Esophagus muscularis mucosa (tissue), 4 donors: ENCODE measurements around the gene PRKN.

Source experiments
- EP300 ChIP-seq: sonication (generic); formaldehyde crosslinking; IDR thresholded peaks from one replicate; pipeline ENCODE4 v1.6.1; 2017; ENCODE audit warnings: antibody characterized with exemption
- POLR2A ChIP-seq: fragments of 450-650 bp; IDR thresholded peaks from one replicate; pipeline ENCODE4 v1.6.1; 2017; ENCODE audit warnings: antibody characterized with exemption, moderate library complexity, mild to moderate bottlenecking, low read depth
- TF ChIP-seq, protein P1 (sequence below), 3 experiments: fragments of 200-600 bp in 2 of 3; fragments of 450-650 bp in 1 of 3; sonication (generic) in 2 of 3; IDR thresholded peaks; one replicate each; pipeline ENCODE4 v1.5.1; 2017 to 2019; ENCODE audit warnings: antibody characterized with exemption in 3 of 3, mild to moderate bottlenecking in 2 of 3, moderate library complexity in 1 of 3

DNA sequence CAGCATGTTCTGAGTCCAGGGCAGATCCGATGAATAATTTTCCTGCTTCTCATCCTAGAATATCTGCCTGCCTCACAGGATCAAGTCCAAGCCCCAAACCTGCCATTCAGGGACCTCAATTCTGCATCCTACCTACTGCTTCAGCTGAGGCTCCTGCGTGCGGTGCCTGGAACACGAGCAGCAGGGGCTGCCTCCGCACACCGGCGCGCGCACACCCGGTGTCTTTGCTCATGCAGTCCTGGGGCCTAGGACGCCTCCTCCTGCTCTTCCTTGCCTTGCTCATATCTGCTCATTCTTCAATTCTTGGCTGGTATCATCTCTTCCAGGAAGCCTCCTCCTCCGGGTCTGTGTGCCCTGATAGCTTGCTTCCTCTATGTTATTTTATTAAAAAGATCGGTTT lies 1372.6 kb downstream of the PRKN start:
- TF ChIP-seq, protein P1, sequence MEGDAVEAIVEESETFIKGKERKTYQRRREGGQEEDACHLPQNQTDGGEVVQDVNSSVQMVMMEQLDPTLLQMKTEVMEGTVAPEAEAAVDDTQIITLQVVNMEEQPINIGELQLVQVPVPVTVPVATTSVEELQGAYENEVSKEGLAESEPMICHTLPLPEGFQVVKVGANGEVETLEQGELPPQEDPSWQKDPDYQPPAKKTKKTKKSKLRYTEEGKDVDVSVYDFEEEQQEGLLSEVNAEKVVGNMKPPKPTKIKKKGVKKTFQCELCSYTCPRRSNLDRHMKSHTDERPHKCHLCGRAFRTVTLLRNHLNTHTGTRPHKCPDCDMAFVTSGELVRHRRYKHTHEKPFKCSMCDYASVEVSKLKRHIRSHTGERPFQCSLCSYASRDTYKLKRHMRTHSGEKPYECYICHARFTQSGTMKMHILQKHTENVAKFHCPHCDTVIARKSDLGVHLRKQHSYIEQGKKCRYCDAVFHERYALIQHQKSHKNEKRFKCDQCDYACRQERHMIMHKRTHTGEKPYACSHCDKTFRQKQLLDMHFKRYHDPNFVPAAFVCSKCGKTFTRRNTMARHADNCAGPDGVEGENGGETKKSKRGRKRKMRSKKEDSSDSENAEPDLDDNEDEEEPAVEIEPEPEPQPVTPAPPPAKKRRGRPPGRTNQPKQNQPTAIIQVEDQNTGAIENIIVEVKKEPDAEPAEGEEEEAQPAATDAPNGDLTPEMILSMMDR (IDR thresholded peaks at IDR 0.05): no peak
- TF ChIP-seq EP300: no peak
- no peak for TF ChIP-seq POLR2A
